PC-3 (cell line): ENCODE results near the gene TREX2.

Source experiments
- CTCF ChIP-seq: fragments of 300-600 bp; sonication (generic); conservative IDR thresholded peaks from 2 replicates; pipeline ENCODE4 v1.5.1; 2017; ENCODE audit warnings: antibody characterized with exemption, low read depth, mild to moderate bottlenecking, low read length
- EZH2 ChIP-seq: fragments of 300-600 bp; sonication (generic); IDR thresholded peaks from one replicate; pipeline ENCODE4 v1.6.1; 2017; ENCODE audit warnings: antibody characterized with exemption, mild to moderate bottlenecking, low read length; ENCODE audit not compliant: unreplicated experiment

GRCh38 chrX:153409414-153410101 is 36.3 kb downstream of the TREX2 start:
- TF ChIP-seq CTCF (no peak), EZH2 (no peak)
